ENCODE results near the gene UQCRH.

UQCRH gene

DNA sequence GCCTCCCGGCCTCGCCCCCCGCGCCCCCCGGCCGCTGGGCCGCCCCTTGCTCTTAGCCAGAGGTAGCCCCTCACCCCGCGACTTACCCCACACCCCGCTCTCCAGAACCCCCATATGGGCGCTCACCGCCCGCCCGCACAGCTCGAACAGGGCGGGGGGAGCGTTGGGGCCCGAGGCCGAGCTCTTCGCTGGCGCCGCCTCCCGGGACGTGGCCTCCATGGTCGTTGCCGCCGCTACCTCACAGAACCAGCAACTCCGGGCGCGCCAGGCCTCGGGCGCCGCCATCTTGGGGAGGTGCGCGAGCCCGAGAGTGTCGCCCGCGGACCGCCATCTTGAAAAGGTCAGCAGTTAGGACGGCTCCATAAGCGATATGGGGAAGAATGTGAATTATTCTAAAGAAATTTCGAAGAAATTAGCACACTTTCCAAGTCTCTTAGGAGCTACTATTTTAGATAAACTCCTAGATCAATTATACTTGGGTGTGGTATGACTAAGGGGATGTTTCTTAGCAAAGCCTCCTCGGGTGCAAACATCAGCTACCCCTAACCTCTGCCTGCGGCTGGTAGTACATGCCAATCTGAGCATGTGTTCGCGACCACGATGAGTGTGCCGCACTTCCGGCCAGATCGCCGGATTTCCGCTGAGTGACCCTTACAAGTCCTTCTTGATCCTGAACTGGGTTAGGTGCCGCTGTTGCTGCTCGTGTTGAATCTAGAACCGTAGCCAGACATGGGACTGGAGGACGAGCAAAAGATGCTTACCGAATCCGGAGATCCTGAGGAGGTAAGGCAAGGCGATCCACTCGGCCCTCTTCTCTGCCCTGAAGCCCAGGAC is at the start of gene UQCRH, which contains the start of gene LRRC41:
TSS of gene UQCRH (plus strand) at position 661 of the 834 bp plus-strand sequence. CDS start at position 730, 69 bp downstream.
TSS of gene LRRC41 (minus strand) at position 579 of the 834 bp plus-strand sequence. CDS start at position 285, 294 bp downstream.
- peak; percentile 91 to 92 for DNase-seq

DNA sequence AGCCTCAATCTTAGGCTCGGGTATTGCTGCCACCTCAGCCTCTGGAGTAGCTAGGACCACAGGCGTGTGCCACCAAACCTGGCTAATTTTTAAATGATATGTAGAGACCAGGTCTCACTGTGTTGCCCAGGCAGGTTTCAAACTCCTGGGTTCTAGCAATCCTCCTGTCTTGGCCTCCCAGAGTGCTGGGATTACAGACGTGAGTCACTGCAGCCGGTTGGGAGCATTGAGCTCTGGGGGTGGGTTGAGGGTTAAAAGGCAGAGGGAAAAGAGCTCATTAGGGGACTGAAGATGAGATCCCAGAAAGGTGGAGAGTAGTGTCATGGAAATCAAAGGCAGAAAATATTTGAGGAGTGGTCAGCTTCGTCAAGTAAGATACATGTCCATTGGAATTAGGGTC is 48.8 kb upstream of the UQCRH start:
- no peak for DNase-seq

DNA sequence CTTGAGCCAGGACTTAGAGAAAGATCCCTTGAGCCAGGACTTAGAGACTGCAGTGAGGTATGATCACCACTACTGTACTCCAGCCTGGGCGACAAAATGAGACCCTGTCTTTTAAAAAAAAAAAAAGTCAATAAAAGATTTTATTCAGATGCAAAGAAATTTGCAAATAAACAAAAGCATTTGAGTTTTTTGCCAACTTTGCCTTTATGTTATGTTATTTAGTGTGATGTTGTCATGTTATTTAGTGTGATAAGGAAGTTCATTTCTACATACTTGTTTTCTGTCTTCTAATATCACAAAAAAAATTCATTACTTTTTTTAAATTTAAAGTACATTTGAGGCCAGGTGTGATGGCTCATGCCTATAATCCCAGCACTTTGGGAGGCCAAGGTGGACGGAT is 47.0 kb upstream of the UQCRH start:
- no peak for DNase-seq

DNA sequence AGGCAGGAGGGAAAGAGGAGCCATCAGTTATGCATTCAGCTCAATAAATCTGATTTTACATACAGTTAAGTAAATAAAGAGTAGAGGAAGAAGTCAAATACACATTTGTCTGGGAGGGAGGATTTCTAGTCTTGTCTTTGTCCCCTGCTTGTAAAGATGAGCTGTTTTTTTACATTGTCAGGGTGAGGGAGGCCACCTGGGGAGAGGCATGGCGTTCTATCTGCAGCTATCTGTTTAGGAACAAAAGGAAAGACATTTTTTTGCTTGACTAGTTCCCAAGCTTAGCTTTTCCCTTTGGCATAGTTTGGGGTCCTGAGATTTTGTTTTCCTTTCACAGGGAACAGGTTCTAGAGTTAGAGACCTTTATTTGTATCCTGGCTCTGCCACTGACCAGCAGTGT is 41.0 kb upstream of the UQCRH start:
- DNase-seq = no peak

DNA sequence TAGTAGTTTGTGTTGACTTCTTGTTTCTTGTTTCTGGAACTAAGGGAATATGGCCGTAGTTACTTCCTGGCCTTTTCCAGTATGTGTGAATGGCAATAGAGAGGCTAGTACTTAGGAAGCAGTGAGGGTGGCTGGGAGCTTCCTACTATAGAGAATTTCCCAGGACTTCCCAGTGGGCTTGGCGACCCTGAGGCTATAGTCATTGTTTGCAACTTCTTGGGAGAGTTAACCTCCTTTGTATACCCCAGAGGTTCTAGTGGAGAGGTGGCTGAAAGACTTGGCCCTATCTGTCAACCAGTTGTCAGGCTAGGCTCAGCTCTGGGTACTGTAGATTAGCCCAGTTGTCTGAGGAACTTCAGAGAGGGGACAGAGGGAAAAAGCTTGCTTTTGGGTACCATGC is 40.4 kb upstream of the UQCRH start:
- no peak for DNase-seq

DNA sequence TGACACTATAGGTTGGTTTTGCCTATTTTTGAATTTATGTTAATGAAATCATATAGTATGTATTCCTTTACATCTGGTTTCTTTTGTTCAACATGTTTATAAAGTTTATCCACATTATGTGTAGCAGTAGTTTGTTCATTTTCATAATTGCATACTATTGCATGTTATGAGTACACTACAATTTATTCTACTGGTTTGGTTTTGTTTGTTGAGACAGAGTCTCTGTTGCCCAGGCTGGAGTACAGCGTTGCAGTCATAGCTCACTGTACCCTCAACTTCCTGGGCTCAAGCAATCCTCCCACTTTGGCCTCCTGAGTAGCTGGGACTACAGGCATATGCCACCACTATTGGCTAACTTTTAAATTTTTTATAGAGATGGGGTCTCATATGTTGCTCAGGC is 34.9 kb upstream of the UQCRH start:
- DNase-seq = no peak

DNA sequence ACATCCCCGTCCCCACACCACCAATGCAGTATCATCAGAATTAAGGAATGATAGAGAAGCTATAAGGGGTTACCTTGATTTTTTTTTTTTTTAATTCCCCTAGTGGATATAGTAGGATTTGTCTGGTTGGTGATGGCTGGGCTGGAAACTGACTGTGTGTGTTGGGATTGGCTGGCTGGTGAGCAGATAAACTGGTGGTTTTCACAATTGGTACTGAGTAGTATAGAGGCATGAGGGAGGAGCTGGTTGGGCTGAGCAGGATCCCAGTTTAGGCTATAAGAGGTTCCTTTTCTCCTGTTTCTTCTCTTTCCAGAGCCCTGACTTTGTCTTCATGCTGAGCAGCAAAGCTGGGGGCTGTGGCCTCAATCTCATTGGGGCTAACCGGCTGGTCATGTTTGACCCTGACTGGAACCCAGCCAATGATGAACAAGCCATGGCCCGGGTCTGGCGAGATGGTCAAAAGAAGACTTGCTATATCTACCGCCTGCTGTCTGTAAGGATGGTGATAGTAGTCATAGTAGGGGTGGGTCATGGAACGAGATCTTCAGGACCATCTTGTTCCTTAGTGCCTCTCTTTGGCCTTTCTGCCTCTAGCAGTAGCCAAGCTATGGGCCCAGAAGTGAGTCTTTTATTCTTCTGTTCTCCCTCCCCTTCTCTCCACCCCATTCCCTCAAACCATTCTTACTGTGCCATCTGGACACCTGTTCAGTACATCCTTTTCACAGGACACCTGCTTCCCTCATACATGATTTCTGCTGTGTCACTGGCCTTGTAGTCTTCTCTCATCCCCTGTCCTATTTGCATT is 29.1 kb upstream of the UQCRH start:
- no peak for DNase-seq

DNA sequence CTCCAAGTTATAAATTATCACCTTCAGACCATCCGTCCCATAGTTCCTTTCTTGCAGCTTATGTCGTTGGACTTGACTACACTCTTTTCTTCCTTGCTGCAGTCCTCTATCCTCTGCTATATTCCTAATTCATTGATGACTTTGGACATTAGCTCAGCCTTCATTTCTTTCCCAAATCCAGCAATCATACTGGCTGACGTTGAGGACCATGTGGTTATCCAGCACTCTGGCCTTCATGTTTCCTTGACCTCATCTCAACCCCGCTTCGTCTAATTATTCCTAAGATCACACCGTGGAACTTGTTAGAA is 28.5 kb upstream of the UQCRH start:
- no peak for DNase-seq

DNA sequence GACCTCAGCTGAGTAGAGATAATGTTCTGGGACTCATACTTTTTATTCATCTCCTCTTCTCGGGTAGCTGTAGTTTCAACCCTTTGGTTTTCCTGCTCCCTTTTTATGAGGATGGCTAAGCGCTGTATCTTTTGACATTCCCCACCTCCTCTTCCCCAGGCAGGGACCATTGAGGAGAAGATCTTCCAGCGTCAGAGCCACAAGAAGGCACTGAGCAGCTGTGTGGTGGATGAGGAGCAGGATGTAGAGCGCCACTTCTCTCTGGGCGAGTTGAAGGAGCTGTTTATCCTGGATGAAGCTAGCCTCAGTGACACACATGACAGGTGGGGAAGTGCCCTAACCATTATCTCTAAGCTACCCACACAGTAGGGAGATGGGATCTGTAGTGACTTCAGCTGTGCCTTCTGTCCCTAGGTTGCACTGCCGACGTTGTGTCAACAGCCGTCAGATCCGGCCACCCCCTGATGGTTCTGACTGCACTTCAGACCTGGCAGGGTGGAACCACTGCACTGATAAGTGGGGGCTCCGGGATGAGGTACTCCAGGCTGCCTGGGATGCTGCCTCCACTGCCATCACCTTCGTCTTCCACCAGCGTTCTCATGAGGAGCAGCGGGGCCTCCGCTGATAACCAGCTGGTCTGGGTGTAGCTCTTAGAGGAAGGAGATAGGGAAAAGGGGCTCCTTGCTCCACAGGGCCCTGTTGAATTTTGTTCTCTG is 25.7 kb upstream of the UQCRH start:
- no peak for DNase-seq

DNA sequence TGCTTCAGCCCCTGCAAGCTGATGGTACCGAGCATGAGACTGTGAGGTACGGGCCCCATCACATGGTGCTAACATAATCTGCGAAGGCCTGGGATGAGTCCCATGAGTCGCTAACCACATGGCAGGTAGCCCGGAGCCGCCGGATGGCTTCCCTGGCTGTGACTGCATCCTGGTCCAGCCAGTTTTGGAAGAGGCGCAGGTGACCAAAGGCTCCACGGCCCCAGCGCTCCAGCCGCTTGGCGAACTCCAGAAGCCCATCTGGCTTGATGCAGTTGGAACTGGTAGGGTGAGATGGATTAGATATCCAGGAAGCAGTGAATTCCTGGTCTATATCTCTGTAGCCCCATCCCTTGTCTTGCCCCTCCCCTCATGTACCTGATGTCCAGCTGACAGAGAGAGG is 24.7 kb upstream of the UQCRH start:
- DNase-seq = no peak

DNA sequence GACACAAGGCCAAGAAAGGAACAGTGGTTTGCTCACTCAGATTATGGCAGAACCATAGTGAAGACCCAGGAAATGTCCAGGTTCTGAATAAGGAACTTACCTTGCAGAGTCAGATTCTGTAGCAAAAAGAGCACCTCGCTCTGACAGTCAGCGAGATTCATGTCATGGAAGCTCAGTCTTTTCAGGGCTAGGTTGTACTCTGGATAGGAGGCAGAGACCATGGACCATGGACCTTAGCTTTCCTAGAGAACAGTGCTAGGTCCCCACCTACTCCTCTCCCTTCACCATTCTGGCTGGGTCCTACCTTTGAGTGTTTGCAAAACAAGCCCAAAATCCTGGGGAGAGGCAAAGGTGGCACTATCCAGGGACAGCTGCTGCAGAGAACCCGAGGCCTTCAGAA is 23.4 kb upstream of the UQCRH start:
- no peak for DNase-seq

DNA sequence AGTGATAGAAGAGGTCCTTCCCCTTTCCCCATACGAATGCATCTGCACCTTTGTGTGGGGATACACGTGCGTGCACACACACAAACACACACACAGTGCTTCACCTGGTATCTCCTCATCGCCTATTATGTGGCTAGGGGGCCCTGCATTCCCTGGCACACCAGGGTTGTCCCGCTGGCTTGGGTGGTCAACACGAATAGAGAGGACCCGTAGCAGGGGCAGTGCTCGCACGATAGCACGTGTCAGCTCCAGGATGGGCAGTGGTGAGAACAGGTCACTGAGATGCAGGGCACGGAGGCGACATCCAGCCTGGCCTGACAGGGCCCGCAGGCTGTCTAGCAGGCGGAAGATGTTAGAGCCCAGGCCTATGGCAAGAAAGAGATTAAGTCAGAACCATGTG is 22.5 kb upstream of the UQCRH start:
- DNase-seq = no peak

DNA sequence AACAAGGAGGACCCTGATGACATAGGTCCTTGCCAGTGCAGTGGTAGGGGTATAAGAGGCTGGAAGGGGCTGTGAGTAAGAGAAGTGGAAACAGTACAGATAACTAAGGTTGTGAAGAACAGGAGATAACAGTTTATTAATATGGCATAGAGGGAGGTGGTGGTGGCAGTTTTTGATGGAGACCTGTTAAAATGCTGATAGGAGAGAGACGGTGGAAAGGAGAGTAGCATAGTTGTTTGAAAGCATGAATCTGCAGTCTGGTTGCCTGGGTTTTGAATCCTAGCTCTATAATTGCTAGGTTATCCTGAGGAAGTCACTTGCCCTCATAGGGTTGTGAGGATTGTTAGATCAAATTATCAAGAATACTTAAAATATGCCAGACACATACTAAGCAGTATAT is 19.4 kb upstream of the UQCRH start:
- DNase-seq = no peak

DNA sequence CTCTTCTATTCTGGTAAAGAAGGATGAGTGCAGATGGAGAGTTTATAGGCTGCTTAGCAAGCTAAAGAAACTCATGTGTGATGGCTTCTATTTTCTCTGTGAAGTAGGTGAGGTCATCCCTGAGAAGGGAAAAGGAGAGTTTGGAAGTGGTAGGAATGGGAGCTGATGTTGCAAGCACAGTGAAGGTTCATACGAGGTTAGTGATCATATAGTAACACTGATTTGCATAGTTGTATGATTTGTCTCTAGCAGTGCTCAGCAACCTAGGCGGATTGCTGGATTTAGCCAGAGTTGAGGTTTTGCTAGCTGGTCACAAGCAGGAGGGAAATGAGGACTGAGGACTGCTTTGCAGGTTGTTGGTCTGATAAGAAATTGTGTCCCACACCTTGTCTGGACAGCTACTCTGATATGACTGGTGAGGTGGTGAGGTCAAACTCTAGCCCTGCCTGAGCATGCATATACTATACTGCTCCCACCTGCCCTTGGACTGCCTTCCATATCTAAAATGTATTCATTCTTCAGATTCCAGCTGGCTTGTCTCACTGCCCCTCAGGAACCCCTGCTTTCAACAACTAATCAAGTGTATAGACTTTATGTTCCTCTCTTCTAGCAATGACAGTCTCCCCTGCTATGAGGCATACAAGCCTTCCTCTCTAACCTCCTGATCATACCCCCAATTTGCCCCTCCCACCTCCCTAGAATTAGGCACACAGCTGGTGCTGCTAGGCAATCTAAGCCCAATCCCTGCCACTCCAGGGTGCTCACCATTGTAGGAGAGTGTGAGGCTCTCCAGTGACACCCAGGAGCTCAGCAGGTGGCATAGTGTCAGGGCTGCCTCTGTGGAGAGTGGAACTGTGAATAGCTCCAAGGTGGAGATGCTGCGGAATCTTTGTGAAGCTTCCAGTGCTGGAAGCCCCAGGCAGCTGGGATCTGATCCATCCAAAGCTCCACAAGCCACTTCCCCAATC is 18.6 kb upstream of the UQCRH start:
- DNase-seq = no peak

DNA sequence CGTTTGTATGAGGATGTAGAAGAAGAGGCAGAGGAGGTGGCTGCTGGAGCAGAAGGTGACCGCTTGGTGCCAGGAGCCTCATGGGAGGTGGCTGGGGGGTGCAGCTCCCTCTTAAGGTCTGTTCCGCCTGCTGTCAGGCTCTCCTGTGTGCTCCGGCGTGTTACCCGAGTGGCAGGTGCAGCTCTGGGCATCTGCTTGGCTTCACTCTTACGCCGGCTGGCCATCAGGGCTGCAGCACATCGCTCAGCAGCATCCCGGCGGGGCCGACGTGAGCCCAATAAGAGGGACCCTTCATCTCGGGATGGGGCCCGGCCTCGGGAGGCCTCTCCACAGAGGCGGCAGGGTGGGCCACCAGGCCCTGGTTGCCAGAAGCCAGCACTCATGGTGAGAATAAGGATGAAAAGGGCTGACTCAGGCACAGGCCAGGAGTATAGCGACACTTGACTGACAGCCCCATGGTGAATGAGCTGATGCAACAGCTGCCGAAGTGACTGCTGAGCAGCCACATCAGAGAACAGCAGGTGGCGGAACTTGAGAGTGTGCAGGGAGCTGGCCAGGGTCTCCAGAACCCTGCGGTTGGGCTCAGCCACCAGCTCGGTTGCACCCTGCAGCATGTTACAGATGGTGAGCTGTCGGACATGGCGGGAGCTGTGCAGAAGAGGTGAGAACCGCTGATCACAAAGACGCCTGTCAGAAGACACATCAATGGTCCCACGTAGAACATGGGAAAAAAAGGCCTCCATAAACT is 17.6 kb upstream of the UQCRH start:
- DNase-seq = peak; percentile 26 to 30

DNA sequence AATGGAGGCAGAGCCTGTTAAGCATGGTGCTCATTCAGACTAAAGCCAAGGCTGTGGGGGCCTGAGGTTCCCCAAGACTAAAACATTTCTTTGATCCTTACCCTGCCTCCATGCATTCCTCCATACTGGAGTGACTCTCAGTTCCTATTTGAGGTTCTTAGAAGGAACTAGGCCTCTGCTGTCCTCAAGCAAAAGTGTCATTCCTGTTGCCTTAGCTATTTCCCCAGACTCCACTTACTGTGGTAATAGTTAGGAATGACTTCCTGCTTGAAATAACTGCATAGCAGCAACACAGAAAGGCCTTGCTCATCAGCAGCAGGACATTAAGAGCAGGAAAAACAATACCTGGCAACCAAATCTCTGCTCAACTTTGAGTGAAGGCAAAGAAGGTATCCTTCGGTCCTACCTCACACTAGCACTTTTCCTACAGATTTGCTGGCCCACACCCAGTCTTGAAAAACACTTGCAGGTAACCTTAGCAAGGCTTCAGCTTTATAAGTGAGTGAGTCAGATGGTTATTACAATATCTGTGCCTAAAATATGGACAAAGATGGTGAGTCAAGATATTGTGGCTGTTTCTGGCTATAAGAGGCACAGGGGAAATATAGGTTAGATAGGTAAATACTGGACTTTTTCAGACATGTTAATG is 14.9 kb upstream of the UQCRH start:
- DNase-seq = no peak

DNA sequence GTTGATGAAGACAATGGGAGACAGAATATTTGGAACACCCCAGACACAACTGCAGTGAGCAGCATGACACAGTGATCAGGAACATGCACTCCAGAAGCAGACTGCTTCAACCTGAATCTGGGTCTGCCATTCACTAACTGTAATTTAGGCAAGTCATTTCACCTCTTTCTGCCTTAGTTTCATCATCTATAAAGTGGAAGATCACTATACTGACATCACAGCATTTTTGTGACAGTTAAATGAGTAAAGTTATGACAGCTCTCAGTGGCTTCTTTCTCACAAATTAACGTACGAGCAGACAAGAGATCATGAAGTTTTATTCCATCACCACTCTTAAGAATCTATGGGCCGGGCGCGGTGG is 14.4 kb upstream of the UQCRH start:
- no peak for DNase-seq

DNA sequence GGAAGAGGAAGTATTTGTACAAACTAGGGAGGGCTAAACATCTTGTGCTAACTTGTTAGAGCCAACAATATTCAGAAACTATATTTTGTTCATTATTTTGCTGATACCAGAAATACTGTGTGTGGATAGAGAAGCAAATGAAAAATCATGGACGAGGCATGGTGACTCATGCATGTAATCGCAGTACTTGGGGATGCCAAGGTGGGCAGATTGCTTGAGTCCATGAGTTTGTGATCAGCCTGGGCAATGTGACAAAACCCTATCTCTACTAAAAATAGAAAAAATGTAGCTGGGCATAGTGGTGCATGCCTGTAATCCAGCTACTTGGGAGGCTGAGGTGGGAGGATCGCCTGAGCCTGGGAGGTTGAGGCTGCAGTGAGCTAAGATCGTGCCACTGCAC is 13.5 kb upstream of the UQCRH start:
- no peak for DNase-seq

DNA sequence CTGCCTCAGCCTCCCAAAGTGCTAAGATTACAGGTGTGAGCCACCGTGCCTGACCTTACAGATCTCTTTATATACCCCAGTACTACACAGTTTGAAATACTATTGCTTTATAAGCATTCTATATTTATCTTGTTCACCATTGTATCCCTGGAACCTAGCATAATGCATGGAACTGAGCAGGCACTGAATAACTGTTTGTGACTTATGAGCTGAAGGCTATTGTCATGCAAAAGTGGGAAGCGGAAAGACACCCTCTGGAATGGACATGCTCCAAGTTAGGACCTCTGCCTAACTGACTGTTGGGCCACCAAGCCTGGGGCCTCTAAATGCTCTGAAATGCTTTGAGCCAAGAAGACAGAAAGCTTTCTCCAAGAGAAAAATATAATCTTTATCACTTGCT is 8.2 kb upstream of the UQCRH start:
- DNase-seq = no peak

DNA sequence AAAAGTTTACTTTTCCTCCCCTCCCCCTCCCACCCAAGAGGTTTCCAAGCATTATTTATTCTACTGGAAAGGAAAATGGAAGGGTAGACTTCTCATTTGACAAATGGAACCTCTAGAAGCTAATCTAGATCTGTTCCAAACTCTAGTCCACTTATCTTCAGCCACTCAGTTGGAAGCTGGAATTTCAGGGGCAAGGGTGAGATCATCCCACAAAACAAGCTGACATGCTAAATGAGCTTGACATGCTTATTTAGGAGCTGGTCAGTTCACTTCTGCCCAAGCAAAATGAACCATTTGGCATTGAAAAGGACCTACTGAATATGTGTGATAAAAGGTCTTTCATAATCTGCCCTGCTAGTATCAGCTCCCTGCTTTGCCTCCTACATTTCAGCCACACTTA is 5.1 kb upstream of the UQCRH start:
- DNase-seq = no peak

Data from activated CD4-positive, alpha-beta T cell treated with anti-CD3 and anti-CD28 coated beads, Interleukin-2, amount 50 U/mL, for 48 hours (primary cell).